Psoas muscle (tissue), 8 donors: ENCODE data around the gene MYO5A. TPM values are rescaled to one million over a fixed set of nuclear protein-coding genes. Genes with fewer than 3 reads are reported as not detected.

Source experiments
- ATAC-seq, 4 donors: fragments of 200-7000 bp; cut with Tn5 transposase; one replicate each; pipeline ENCODE4 v1.9.1; 2020; ENCODE audit warnings: moderate library complexity in 3 of 4, mild to moderate bottlenecking in 2 of 4
- DNase-seq, 2 donors: peaks; one replicate each; pipeline ENCODE4 v3.0.0-alpha.2; 2020
- H3K27ac ChIP-seq: fragments of 200-600 bp; one replicate; pipeline ENCODE4 v1.8.0; 2022
- H3K27me3 ChIP-seq, 3 donors: fragments of 200-600 bp in 1 of 3; one replicate each; pipeline versions ENCODE4 v1.6.1 to v1.8.0; 2013 to 2022; ENCODE audit warnings: low read length in 2 of 3, mild to moderate bottlenecking in 2 of 3, moderate library complexity in 1 of 3; ENCODE audit not compliant: insufficient read depth in 3 of 3
- H3K36me3 ChIP-seq, 2 donors: fragments of 200-600 bp in 1 of 2; one replicate each; pipeline versions ENCODE4 v1.6.1 to v1.8.0; 2013 to 2022; ENCODE audit warnings: low read depth in 1 of 2, mild to moderate bottlenecking in 1 of 2, moderate library complexity in 1 of 2; ENCODE audit not compliant: insufficient read depth in 1 of 2
- H3K4me1 ChIP-seq: fragments of 200-600 bp; one replicate; pipeline ENCODE4 v1.8.0; 2022
- H3K4me3 ChIP-seq: fragments of 200-600 bp; one replicate; pipeline ENCODE4 v1.8.0; 2022; ENCODE audit warnings: mild to moderate bottlenecking
- H3K9me3 ChIP-seq: fragments of 200-600 bp; one replicate; pipeline ENCODE4 v1.8.0; 2022
- WGBS, 3 donors: extraction: QIAGEN DNeasy Blood & Tissue Kit; methylation state at CpG; one replicate each; pipeline versions ENCODE4 v1.1.6 to v1.1.7; 2013; 5-methylcytosine and 5-hydroxymethylcytosine counted together
- intact Hi-C, 2 donors: fragments of 100-400 bp; cut with DNase I; formaldehyde crosslinking; loops; one replicate each; pipeline versions ENCODE4 v1.11.0 to v1.14.2; 2022
- polyA plus RNA-seq, 3 donors: library from polyadenylated mRNA; stranded (reverse); fragments of 200-250 nt; gene quantifications; one replicate each; pipeline ENCODE4 v1.2.3, GENCODE V29; 2013
- total RNA-seq, 4 donors: library from RNA; stranded (reverse); fragmentation: NEBNext Ultra II Directional in 2 of 4; extraction: Animal tissue kit (Norgen Biotek cat#: 25700) in 2 of 4; gene quantifications; one replicate each; pipeline versions ENCODE4 v1.2.1 to v1.2.4, GENCODE V29; 2021 to 2023
- TF ChIP-seq, protein P1 (sequence below): fragments of 200-600 bp; IDR thresholded peaks from one replicate; pipeline ENCODE4 v1.8.0; 2022; ENCODE audit warnings: antibody characterized with exemption
- donor health status: healthy with polysubstance abuse.
- donor health status: DM: no; HTN: no; CAD: no; lungs with moderate emphysema.
- donor health status: Bipolar disorder and iron deficiency.
- donor health status: healthy.
- donor health status: DM: yes; HTN: yes; CAD: no.
- donor health status: DM: no; HTN: no; CAD: no.
- donor health status: DM: no; HTN: no; CAD: no.
- donor health status: DM: yes; HTN: yes; CAD: no.

The MYO5A gene
- total and polyA plus RNA-seq, 7 donors = 3.6 to 9.9 (median 6.3) TPM

DNA sequence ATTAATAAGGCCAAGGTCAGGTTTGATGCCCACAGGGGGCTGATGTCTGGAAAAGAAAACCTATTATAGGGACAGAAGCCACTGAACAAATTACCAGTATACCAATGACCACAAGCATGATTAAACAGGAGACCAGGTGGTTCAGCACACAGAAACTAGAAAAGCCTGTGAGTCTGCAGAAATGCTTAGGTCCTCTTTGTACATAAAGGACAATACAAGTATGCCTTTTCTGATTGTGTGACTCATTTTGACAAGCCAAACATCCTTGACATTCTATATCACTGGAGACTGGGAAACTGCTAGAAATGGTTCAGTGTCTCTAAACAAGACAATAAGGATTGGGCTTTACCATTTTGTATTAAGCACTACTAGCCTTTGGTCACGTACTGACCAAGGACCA lies 119.9 kb downstream of the MYO5A start:
- TF ChIP-seq, protein P1, sequence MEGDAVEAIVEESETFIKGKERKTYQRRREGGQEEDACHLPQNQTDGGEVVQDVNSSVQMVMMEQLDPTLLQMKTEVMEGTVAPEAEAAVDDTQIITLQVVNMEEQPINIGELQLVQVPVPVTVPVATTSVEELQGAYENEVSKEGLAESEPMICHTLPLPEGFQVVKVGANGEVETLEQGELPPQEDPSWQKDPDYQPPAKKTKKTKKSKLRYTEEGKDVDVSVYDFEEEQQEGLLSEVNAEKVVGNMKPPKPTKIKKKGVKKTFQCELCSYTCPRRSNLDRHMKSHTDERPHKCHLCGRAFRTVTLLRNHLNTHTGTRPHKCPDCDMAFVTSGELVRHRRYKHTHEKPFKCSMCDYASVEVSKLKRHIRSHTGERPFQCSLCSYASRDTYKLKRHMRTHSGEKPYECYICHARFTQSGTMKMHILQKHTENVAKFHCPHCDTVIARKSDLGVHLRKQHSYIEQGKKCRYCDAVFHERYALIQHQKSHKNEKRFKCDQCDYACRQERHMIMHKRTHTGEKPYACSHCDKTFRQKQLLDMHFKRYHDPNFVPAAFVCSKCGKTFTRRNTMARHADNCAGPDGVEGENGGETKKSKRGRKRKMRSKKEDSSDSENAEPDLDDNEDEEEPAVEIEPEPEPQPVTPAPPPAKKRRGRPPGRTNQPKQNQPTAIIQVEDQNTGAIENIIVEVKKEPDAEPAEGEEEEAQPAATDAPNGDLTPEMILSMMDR = no peak
- WGBS, 3 donors = 93 to 100% (median 94%) methylated on average over 1 of the region's 1 CpG

DNA sequence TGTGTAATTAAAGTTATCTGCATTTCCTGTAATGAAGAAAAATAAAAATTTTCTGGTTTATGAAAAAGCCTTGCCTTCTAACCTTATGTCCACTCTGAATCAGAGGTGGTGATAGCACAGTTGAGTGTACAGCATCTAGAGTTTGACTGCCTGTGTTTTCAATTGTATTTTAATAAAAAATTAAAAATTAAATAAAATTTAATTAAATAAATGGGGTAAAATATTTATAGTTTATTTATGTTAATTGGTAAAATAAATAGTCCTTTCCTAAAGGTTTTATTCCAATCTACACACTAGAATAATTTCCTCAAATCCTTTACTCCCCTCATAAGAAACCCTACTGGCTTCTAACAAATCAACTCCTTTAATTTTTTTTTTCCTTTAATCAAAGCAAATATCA lies 121.3 kb downstream of the MYO5A start:
- no peak overlapping the region for H3K27ac ChIP-seq
- TF ChIP-seq, protein P1 = no peak
- no peak for DNase-seq
- H3K9me3 ChIP-seq = no peaks in the 10 kb centered on the region
- intact Hi-C loops = no loop called here
- H3K4me1 ChIP-seq = no peaks in the 10 kb centered on the region
- no peaks in the 10 kb centered on the region for H3K27me3 ChIP-seq
- peaks cover 0 to 26% of the 10 kb centered on the region in 2 donors for H3K36me3 ChIP-seq
- ATAC-seq = no peak
- no peak overlapping the region for H3K4me3 ChIP-seq

More for the DNA sequence above, 119.9 kb downstream of the MYO5A start:
- H3K27ac ChIP-seq = no peak overlapping the region
- no peak for ATAC-seq
- peaks cover 0 to 21% of the 10 kb centered on the region in 2 donors for H3K36me3 ChIP-seq
- DNase-seq = no peak
- H3K4me3 ChIP-seq = no peak overlapping the region
- intact Hi-C loops = no loop called here
- H3K4me1 ChIP-seq = no peaks in the 10 kb centered on the region
- H3K27me3 ChIP-seq = no peaks in the 10 kb centered on the region
- H3K9me3 ChIP-seq = no peaks in the 10 kb centered on the region

DNA sequence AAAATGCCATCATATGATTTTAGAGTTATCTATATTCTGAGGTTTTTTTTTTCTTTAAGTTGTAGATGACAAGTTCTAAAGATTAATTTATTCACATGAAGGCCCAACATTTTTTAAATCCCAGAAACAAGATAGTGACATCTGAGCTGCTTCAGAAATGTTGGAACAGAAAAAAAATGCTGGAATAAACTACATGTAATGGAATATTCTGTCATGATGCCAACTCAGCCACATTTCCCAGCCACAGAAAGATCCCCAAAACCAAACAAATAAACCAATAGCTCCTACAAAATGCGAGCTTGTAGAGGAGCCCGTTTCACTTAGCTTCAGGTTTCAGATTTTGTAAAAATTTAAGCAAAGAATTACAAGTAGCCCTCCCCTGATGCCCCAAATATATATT lies 122.1 kb downstream of the MYO5A start:
- intact Hi-C loops = no loop called here
- DNase-seq (no peak), ATAC-seq (no peak)
- TF ChIP-seq, protein P1 = no peak
- 70 to 88% (median 77%) methylated on average over 2 of the region's 2 CpGs for WGBS, 3 donors
- H3K4me1 ChIP-seq = no peaks in the 10 kb centered on the region
- H3K27ac ChIP-seq = no peak overlapping the region
- H3K36me3 ChIP-seq = peaks cover 0 to 26% of the 10 kb centered on the region in 2 donors
- no peaks in the 10 kb centered on the region for H3K27me3 ChIP-seq
- H3K4me3 ChIP-seq = no peak overlapping the region
- no peaks in the 10 kb centered on the region for H3K9me3 ChIP-seq

DNA sequence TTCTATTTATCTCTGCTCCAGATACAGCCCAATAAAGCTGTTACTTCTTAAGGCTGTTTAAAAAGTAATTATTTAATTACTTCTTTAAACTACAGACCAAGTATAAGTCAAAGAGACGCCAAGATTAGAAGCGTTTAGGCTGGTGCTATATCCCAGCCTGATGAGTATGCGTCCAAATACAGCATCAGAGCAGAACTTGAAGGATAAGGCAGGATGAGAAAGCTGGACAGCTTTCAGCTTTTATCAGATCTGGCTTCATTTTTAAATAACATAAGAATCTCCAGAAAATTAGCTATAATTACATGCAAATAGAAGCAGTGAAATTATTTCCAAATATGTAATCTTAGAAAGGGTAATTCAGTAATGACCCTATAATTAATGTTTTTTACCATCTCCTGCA lies 122.8 kb downstream of the MYO5A start:
- Histone ChIP-seq H3K27me3 (no peaks in the 10 kb centered on the region), H3K4me3 (no peak overlapping the region), H3K9me3 (no peaks in the 10 kb centered on the region), H3K36me3 (peaks cover 0 to 26% of the 10 kb centered on the region in 2 donors), H3K27ac (no peak overlapping the region), H3K4me1 (no peaks in the 10 kb centered on the region)
- 74 to 92% (median 91%) methylated on average over 3 of the region's 3 CpGs for WGBS, 3 donors
- DNase-seq (no peak), ATAC-seq (no peak)
- TF ChIP-seq, protein P1 = no peak
- intact Hi-C loops = no loop called here

DNA sequence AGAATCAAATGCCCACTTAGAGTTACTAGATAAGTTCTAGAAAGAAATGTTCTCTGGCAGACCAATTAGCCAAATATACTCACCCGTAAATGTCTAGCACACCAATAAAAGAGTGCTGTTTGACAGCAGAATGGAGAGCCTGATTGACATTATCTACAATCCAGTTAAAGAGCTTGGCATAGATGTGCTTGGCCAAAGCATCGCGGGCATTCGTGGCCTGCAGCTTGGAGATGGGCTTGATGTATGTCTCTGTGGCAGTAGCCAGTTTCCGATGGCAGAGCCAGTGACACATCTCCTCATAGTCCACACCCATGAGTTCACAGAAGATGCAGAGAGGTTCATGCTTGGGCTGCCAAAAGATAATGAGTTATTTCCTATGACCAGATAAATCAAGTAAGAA lies 131.6 kb downstream of the MYO5A start:
- DNase-seq (no peak), ATAC-seq (no peak)
- peaks cover 20% of the 10 kb centered on the region for H3K4me1 ChIP-seq
- no peaks in the 10 kb centered on the region for H3K9me3 ChIP-seq
- TF ChIP-seq, protein P1 = no peak
- WGBS, 3 donors = 91 to 95% (median 95%) methylated on average over 5 of the region's 5 CpGs
- no peaks in the 10 kb centered on the region for H3K27me3 ChIP-seq
- H3K27ac ChIP-seq = no peak overlapping the region
- H3K4me3 ChIP-seq = no peak overlapping the region
- H3K36me3 ChIP-seq = peaks cover 0 to 15% of the 10 kb centered on the region in 2 donors
- intact Hi-C loops = no loop called here
